ENCODE measurements around the gene CDH20.

CDH20 gene

DNA sequence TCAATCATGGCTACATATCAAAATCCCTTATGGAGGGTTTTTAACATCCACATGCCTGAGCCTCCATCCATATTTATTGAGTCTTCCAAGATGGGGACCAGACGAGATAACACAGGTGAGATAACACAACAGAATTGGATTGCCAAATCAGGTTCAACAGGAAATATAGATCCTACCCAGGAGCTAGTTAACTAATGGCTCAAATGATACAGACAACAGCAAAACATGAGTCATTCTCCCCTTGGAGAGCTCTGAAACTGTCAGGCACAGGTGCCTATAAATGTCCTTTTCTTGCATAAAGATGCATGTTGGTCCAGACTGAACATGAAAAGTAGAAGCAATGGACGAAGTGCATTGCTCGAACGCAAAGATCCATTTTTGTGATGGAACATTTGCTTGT is 202.2 kb downstream of the CDH20 start:
- TF ChIP-seq POLR2AphosphoS5 (IDR thresholded peaks at IDR 0.05; ENCODE audit: low read depth, low read length), result no peak
- no peak for TF ChIP-seq TAF1 (IDR thresholded peaks at IDR 0.05; ENCODE audit: low read depth, low read length)
- TF ChIP-seq PAX5 (IDR thresholded peaks at IDR 0.05; ENCODE audit: insufficient read depth, low read length, severe bottlenecking), result no peak
- TF ChIP-seq POLR2A (IDR thresholded peaks at IDR 0.05; ENCODE audit: low read depth, low read length), result no peak
- TF ChIP-seq POU2F2 (IDR thresholded peaks at IDR 0.05; ENCODE audit: low read depth, low read length), result no peak
- TF ChIP-seq SPI1 (IDR thresholded peaks at IDR 0.05; ENCODE audit: low read depth, low read length), result no peak
- FAIRE-seq (no peak), DNase-seq (ENCODE audit: insufficient read length, low spot score) (no peak)

DNA sequence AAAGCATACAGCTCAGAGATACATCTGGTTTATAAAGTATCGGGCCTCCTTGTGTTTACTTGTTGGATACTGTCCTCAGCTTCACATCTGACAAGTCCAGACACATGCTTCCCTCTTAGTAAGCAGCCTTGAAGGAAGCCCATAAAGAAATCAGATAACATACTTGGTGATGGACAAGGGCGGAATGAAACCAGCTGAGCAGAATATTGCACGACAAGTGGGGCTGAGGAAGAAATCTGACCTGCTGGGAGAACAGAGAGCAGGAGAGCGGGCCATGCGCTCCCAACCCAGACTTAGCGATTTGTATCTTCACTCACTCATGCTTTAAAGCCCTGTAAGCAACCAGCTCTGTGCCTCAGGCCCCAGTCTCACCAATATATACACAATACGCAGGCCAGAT is 208.4 kb downstream of the CDH20 start:
- FAIRE-seq, result no peak
- no peak for TF ChIP-seq POLR2A (IDR thresholded peaks at IDR 0.05; ENCODE audit: low read depth, low read length)
- no peak for TF ChIP-seq POU2F2 (IDR thresholded peaks at IDR 0.05; ENCODE audit: low read depth, low read length)
- no peak for TF ChIP-seq PAX5 (IDR thresholded peaks at IDR 0.05; ENCODE audit: insufficient read depth, low read length, severe bottlenecking)
- no peak for TF ChIP-seq SPI1 (IDR thresholded peaks at IDR 0.05; ENCODE audit: low read depth, low read length)
- no peak for TF ChIP-seq TAF1 (IDR thresholded peaks at IDR 0.05; ENCODE audit: low read depth, low read length)
- no peak for TF ChIP-seq POLR2AphosphoS5 (IDR thresholded peaks at IDR 0.05; ENCODE audit: low read depth, low read length)
- no peak for DNase-seq (ENCODE audit: insufficient read length, low spot score)

DNA sequence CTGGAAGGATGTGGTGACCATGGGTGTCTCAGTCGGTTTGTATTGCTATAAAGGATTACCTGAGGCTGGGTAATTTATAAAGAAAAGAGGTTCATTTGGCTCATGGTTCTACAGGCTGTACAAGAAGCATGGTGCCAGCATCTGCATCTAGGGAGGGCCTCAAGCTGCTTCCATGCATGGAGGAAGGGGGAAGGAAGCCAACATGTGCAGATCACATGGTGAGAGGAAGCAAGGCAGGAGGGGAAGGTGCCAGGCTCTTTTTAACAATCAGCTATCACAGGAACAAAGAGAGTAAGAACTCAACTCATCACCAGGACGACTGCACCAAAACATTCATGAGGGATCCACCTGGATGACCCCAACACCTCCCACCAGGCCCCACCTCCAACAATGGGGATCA is 209.4 kb downstream of the CDH20 start:
- TF ChIP-seq POLR2A (IDR thresholded peaks at IDR 0.05; ENCODE audit: low read depth, low read length) (no peak), POU2F2 (IDR thresholded peaks at IDR 0.05; ENCODE audit: low read depth, low read length) (no peak), PAX5 (IDR thresholded peaks at IDR 0.05; ENCODE audit: insufficient read depth, low read length, severe bottlenecking) (no peak), POLR2AphosphoS5 (IDR thresholded peaks at IDR 0.05; ENCODE audit: low read depth, low read length) (no peak), SPI1 (IDR thresholded peaks at IDR 0.05; ENCODE audit: low read depth, low read length) (no peak), TAF1 (IDR thresholded peaks at IDR 0.05; ENCODE audit: low read depth, low read length) (no peak)
- FAIRE-seq (no peak), DNase-seq (ENCODE audit: insufficient read length, low spot score) (no peak)

DNA sequence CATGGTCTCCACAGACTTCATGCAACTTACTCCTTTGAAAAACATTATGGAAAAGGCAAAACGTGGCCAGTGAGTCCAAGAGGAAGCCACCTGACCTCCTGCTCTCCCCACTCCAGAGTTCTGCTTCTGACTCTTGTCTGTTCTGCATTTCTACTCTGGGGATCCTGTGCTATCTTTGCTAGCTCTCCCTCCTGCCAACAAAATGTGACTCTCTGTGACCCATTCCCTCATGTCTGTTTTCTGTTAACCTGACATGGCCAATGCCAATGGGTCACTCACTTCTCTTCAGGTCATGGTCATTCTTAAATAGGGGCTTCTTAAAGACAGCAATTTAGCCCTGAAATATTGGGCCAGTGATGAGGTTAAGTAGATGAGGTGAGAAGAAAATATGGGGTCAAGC is 210.3 kb downstream of the CDH20 start:
- no peak for TF ChIP-seq POLR2A (IDR thresholded peaks at IDR 0.05; ENCODE audit: low read depth, low read length)
- no peak for TF ChIP-seq PAX5 (IDR thresholded peaks at IDR 0.05; ENCODE audit: insufficient read depth, low read length, severe bottlenecking)
- no peak for TF ChIP-seq POLR2AphosphoS5 (IDR thresholded peaks at IDR 0.05; ENCODE audit: low read depth, low read length)
- no peak for TF ChIP-seq SPI1 (IDR thresholded peaks at IDR 0.05; ENCODE audit: low read depth, low read length)
- TF ChIP-seq TAF1 (IDR thresholded peaks at IDR 0.05; ENCODE audit: low read depth, low read length), result no peak
- no peak for TF ChIP-seq POU2F2 (IDR thresholded peaks at IDR 0.05; ENCODE audit: low read depth, low read length)
- no peak for FAIRE-seq
- no peak for DNase-seq (ENCODE audit: insufficient read length, low spot score)

DNA sequence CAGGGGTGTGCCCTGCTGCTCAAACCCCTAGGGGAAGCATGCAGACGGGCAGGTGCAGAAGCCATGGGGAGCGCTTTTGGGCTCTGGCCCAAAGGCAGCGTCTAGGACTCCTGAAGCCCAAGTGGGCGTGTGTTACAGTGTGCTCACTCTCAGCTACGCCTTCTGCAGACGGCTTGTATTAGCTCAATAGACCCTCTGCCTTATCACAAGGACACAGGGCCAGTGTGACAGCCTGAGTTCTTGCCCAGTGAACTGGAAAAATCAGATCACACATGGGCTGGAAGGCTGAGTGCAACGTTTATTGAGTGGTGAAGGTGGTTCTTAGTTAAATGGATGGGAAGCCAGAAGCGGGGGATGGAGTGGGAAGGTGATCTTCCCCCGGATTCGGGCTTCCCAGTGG is 210.9 kb downstream of the CDH20 start:
- no peak for DNase-seq (ENCODE audit: insufficient read length, low spot score)
- FAIRE-seq, result no peak
- TF ChIP-seq POLR2A (IDR thresholded peaks at IDR 0.05; ENCODE audit: low read depth, low read length) (no peak), SPI1 (IDR thresholded peaks at IDR 0.05; ENCODE audit: low read depth, low read length) (no peak), POU2F2 (IDR thresholded peaks at IDR 0.05; ENCODE audit: low read depth, low read length) (no peak), PAX5 (IDR thresholded peaks at IDR 0.05; ENCODE audit: insufficient read depth, low read length, severe bottlenecking) (no peak), TAF1 (IDR thresholded peaks at IDR 0.05; ENCODE audit: low read depth, low read length) (no peak), POLR2AphosphoS5 (IDR thresholded peaks at IDR 0.05; ENCODE audit: low read depth, low read length) (no peak)

DNA sequence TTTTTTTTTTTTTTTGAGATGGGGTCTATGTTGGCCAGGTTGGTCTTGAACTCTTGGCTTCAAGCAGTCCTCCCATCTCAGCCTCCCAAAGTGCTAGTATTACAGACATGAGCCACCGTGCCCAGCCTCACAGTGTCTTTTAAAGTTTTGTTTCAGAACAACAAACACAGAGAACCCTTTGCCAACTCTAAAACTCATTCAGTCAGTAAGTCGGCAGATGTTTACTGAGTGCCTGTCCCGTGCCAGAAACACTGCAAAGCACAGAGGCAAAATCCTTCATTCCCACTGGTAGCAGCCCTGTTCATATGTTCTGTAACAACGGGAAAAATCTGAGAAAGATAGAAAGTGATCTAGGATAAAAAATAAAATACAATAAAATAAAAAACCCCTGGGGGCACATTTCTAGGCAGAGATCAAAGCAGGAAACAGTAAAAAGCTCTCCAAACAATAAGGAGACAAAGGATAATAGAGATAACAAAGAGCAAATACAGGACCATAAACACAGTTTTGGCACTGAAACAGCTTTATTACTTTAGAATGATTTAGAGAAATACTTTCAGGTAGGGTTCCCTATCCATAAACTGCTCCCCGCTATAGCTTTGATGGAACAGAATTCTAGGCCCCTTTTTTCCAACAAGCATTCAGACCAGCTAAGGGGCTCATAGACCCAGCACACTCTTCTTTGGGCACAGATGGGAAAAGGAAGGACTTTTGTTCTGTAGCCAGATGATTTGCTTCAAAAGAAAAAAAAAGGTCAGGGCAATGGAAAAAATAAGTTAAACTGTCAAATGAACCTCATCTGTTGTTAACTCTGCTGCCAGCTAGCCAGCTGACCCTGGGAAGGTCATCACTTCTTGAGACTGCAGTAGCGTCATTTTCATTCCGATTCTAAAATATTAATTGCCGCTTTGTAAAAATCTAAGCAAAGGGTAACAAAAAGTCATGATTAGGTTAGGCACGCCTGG is 212.3 kb downstream of the CDH20 start:
- DNase-seq (ENCODE audit: insufficient read length, low spot score), result no peak
- FAIRE-seq, result no peak
- TF ChIP-seq TAF1 (IDR thresholded peaks at IDR 0.05; ENCODE audit: low read depth, low read length) (no peak), PAX5 (IDR thresholded peaks at IDR 0.05; ENCODE audit: insufficient read depth, low read length, severe bottlenecking) (no peak), POU2F2 (IDR thresholded peaks at IDR 0.05; ENCODE audit: low read depth, low read length) (no peak), POLR2AphosphoS5 (IDR thresholded peaks at IDR 0.05; ENCODE audit: low read depth, low read length) (no peak), POLR2A (IDR thresholded peaks at IDR 0.05; ENCODE audit: low read depth, low read length) (no peak), SPI1 (IDR thresholded peaks at IDR 0.05; ENCODE audit: low read depth, low read length) (no peak)

DNA sequence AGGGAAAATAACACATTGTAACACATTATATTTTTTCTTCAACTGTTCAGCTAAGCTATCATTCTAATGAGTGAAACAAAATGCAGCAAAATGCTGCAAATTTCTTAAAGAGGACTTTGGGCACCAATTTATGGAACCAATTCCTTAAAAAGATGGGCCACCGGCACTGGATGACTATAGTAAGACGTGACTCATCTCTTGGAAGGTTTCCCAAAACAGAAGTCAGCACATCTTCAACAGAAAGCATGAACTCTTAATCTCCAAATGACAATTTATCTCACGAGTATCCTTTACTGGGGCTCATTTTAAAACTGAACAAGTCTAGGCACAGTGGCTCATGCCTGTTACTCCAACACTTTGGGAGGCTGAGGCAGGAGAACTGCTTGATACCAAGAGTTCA is 213.4 kb downstream of the CDH20 start:
- TF ChIP-seq POLR2A (IDR thresholded peaks at IDR 0.05; ENCODE audit: low read depth, low read length) (no peak), POLR2AphosphoS5 (IDR thresholded peaks at IDR 0.05; ENCODE audit: low read depth, low read length) (no peak), TAF1 (IDR thresholded peaks at IDR 0.05; ENCODE audit: low read depth, low read length) (no peak), POU2F2 (IDR thresholded peaks at IDR 0.05; ENCODE audit: low read depth, low read length) (no peak), SPI1 (IDR thresholded peaks at IDR 0.05; ENCODE audit: low read depth, low read length) (no peak), PAX5 (IDR thresholded peaks at IDR 0.05; ENCODE audit: insufficient read depth, low read length, severe bottlenecking) (no peak)
- DNase-seq (ENCODE audit: insufficient read length, low spot score) (no peak), FAIRE-seq (no peak)

DNA sequence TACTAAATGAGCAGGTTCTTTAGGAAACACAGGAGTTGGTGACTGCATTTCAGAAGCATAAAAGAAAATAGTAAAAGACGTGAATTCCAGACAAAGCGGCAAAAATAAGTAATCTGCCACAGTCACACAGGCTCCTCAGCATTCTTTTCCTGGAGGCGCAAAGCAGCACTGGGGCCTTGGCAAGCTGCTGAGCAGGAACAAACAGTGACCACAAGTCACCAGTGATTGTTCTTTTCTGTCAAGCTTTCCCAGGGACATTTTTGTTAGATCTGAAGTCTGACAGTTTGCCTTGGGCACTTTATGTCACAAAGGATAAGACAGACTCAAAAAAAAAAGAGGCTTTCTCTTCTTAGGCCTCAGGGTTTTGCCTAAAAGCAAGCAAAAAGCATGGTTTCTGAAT is 216.2 kb downstream of the CDH20 start:
- DNase-seq (ENCODE audit: insufficient read length, low spot score) (no peak), FAIRE-seq (no peak)
- TF ChIP-seq POLR2AphosphoS5 (IDR thresholded peaks at IDR 0.05; ENCODE audit: low read depth, low read length), result no peak
- TF ChIP-seq PAX5 (IDR thresholded peaks at IDR 0.05; ENCODE audit: insufficient read depth, low read length, severe bottlenecking), result no peak
- TF ChIP-seq SPI1 (IDR thresholded peaks at IDR 0.05; ENCODE audit: low read depth, low read length), result no peak
- no peak for TF ChIP-seq POLR2A (IDR thresholded peaks at IDR 0.05; ENCODE audit: low read depth, low read length)

DNA sequence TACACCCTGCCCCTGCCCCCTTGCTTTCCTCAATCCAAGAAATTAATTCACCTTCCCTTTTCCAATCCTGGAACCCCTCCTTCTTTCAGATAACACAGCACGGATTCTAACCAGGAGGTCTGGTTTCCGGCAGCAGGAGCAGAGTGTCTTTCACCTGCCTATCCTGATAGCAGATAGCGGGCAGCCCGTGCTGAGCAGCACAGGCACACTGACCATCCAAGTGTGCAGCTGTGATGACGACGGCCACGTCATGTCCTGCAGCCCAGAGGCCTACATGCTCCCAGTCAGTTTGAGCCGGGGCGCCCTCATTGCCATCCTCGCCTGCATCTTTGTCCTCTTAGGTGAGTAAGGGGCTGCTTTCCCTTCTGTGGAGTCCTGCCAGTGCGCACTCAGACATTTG is 216.7 kb downstream of the CDH20 start:
- TF ChIP-seq TAF1 (IDR thresholded peaks at IDR 0.05; ENCODE audit: low read depth, low read length), result no peak
- no peak for TF ChIP-seq POLR2A (IDR thresholded peaks at IDR 0.05; ENCODE audit: low read depth, low read length)
- no peak for TF ChIP-seq PAX5 (IDR thresholded peaks at IDR 0.05; ENCODE audit: insufficient read depth, low read length, severe bottlenecking)
- no peak for TF ChIP-seq POLR2AphosphoS5 (IDR thresholded peaks at IDR 0.05; ENCODE audit: low read depth, low read length)
- TF ChIP-seq POU2F2 (IDR thresholded peaks at IDR 0.05; ENCODE audit: low read depth, low read length), result no peak
- no peak for TF ChIP-seq SPI1 (IDR thresholded peaks at IDR 0.05; ENCODE audit: low read depth, low read length)
- DNase-seq (ENCODE audit: insufficient read length, low spot score) (no peak), FAIRE-seq (no peak)
